ENCODE data around the gene ZNF280A.
"Not testable (repeated sequence)": the region's sequence is repeated elsewhere in the genome, so short reads cannot be mapped to it uniquely, and the experiment has no call there.

The ZNF280A gene

GRCh38 chr22:22510833-22511232 is 9.2 kb downstream of the ZNF280A start:
- not testable (repeated sequence) for DNase-seq

DNA sequence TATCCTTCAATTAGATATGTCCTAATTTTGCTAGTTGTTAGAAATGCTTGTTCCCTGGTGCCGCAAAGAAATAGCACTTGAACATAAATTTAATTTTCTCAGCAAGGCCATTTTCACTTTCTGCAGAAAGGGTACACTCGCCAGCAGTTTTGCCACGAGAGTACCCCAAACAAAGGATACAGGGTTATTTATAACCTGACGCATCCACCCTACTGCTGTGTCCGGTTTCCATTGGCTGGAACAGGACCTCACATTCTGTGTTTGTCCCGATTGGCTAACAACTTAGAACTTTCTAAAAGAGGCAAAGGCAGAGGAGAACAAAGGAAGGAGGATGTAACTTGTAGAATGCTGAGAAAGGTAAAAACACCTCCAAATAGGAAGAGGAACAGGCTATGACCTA is 10.2 kb downstream of the ZNF280A start:
- not testable (repeated sequence) for DNase-seq

GRCh38 chr22:22508274-22509176 is 11.5 kb downstream of the ZNF280A start, which contains the start of gene ZNF280B:
TSS of gene ZNF280B (minus strand) at chr22:22508742. CDS start at chr22:22489398, 19,344 bp downstream.
- peak; percentile 92 for DNase-seq

DNA sequence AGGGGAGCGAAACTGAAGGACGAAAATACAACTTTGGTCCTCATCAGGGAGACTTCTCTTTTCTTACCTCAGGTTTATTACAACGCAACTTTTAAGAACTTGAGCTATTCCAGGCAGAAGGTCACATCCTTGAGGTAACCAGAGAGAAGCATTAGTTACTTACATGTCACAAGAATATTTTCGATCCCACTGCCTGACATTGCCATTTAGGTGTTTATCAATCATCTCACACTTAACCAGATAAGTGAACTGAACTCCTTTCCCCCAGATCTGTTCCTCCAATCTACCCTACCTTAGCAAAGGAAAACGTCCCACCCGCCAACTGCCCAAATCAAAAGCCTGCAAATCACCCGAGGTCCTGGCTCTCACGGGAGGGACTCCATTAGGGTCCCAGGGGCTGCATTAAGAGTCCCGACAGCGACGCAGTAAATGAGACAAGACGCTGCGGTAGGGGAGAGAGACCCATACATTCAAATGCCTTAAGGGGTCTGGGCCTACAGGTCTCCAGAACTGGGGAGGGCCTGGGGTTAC is 12.3 kb downstream of the ZNF280A start:
- DNase-seq: no peak

DNA sequence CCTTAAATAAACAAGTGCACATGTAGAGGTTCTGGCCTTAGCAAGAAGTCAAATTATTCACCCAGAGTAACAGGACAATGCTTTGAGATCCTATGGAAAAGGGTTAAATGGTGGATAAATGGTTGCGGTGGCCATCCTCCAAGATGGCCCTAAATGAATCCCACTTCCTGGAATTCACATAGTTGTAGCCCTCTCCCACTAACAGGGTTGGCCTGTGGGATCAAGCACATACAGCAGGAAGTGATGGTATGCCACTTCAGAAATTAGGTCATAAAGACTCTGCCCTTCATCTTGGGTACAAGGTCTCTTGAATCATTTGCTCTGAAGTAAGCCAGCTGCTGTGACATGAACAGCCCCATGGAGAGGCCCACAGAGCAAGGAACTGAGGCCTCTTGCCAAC is 13.3 kb downstream of the ZNF280A start:
- no peak for DNase-seq

GRCh38 chr22:22498267-22498666 is 21.8 kb downstream of the ZNF280A start:
- no peak for DNase-seq

DNA sequence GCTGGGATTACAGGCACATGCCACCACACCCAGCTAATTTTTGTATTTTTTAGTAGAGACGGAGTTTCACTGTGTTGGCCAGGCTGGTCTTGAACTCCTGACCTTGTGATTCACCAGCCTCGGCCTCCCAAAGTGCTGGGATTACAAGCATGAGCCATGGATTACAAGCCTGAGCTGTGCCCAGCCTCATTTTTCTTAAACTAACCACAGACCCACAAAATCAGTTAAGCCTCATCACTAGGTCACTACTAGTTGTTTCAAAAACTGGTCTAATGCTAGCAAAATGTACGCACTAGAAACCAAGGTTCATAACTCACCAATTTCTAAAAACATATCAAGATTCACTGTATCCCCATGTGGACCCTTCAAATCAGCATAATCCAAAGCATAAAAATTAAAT is 28.5 kb downstream of the ZNF280A start:
- not testable (repeated sequence) for DNase-seq

- no peak for DNase-seq
Observed at GRCh38 chr22:22488736-22489135, 31.3 kb downstream of the ZNF280A start.

- no peak for DNase-seq
Observed at GRCh38 chr22:22487869-22488597, 32.0 kb downstream of the ZNF280A start.

- DNase-seq: no peak
Observed at GRCh38 chr22:22487059-22487458, 33.0 kb downstream of the ZNF280A start.

GRCh38 chr22:22486132-22486899 is 33.8 kb downstream of the ZNF280A start:
- DNase-seq: no peak

DNA sequence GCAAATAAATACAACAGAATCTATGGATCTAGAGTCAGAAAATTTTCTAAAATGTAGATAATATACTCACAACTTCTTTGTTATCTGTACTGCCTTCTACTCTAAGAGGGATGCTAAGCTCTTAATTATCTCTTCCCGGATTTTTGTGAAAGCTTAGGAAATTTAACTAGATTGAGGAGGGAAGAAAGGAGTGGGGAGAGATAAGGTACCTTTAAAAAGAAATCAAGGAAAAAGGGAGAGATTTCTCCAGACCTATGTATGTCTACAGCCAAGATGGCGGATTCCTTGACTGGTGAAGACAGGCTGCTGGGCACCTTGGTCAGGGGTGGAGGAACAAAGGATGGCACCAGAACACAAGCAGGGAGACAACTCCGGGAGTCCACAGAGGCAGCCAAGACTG is 34.5 kb downstream of the ZNF280A start:
- DNase-seq: no peak

- no peak for DNase-seq
Observed at GRCh38 chr22:22484023-22484422, 36.0 kb downstream of the ZNF280A start.

DNA sequence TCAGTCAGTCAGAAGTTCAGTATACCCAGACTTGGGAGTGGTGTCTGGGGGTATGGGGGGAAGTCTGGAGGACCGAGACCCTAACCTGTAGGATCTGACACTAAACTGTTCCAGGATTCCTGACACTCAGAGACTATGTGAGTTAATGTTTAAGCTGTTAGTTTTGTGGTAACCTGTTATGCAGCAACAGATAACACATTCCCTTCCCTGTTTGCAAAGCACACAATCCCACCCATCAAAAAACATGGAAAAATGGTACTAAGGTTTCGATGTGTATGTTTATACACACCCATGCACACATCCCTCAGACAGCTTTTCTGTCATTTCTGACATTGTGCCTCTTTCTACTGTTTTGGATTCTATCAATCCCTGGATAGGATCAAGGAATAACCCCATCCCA is 39.1 kb downstream of the ZNF280A start:
- no peak for DNase-seq

DNA sequence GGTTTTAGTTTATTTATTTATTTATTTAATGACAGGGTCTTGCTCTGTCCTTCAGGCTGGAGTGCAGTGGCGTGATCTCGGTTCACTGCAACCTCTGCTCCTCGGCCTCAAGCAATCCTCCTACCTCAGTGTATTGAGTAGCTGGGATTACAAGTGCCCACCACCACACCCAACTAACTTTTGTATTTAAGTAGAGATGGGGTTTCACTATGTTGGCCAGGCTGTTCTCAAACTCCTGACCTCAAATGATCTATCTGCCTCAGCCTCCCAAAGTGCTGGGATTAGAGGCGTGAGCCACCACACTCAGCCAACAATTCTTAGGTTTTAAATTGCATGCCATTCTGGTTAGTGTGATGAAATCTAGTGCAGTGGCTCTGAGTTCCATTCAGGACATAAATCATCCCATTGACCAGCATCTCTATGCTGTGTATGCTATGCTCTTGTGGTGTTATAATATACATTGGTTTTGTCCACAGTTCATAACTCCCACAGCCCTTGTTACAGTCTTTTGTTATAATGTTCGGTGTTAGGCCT is 40.0 kb downstream of the ZNF280A start:
- no peak for DNase-seq

- DNase-seq: no peak
Observed at GRCh38 chr22:22479116-22479515, 41.0 kb downstream of the ZNF280A start.

DNA sequence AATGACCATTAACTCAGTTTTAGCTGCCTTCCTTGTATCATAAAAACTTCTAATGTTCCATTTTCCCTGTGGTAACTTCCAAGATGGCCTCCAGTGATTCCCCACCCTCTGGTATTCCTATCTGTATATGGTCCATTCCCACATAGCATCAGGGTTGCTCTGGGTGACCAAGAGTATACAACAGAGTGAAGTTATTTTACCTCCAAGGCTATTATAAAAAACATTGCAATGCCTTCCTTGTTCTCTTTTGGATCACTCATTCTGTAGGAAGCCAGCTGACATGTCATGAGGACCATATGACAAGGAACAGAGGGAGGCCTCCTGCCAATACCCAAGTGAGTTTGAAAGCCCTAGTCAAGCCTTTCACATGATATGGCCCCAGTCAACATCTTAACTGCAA is 41.6 kb downstream of the ZNF280A start:
- no peak for DNase-seq

- DNase-seq: no peak
Observed at GRCh38 chr22:22474733-22475132, 45.3 kb downstream of the ZNF280A start.

- not testable (repeated sequence) for DNase-seq
Observed at GRCh38 chr22:22471104-22471503, 49.0 kb downstream of the ZNF280A start.

DNA sequence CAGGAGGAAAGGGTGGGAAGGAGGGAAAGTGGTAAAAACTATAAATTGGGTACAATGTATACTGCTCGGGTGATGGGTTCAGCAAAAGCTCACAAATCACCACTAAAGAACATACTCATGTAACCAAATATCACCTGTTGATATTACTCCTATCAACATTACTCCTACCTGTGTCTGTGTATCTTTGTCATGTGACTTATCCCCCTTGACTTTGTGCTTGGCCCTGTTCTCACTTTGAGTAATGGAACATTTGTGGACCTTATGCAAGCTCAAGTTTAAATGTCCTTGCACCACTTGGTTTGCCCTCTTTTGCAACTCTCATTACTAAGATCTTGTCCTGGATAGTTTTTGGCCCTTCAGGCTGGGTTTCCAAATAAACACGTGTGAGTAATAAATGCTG is 50.5 kb downstream of the ZNF280A start:
- DNase-seq: no peak

- not testable (repeated sequence) for DNase-seq
Observed at GRCh38 chr22:22468794-22469469, 51.1 kb downstream of the ZNF280A start.

DNA sequence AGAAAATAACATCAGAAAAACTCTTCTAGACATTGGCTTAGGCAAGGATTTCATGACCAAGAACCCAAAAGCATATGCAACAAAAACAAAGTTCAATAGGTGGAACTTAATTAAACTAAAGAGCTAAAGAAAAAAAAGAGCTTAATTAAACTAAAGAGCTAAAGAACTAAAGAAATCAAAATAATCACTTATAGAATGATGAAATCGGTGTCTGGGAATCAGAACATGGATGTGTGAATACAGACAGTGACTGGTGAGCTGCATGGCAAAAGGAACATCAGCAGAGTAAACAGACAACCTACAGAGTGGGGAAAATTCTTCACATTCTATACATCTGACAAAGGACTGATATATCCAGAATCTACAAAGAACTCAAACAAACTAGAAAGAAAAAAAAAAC is 53.0 kb downstream of the ZNF280A start:
- no peak for DNase-seq

Measured in activated effector memory CD4-positive, alpha-beta T cell treated with anti-CD3 and anti-CD28 coated beads, Interleukin-2, amount 50 U/mL, for 16 hours (primary cell).